DMS 273 treated with DMSO at 0.1 percent for 48 hours (cell line): ENCODE results near the gene ABTB2.

Experiments used
- DNase-seq: peaks from one replicate; lab custom pipeline; 2025; lab: John Stamatoyannopoulos, UW

Gene ABTB2

DNA sequence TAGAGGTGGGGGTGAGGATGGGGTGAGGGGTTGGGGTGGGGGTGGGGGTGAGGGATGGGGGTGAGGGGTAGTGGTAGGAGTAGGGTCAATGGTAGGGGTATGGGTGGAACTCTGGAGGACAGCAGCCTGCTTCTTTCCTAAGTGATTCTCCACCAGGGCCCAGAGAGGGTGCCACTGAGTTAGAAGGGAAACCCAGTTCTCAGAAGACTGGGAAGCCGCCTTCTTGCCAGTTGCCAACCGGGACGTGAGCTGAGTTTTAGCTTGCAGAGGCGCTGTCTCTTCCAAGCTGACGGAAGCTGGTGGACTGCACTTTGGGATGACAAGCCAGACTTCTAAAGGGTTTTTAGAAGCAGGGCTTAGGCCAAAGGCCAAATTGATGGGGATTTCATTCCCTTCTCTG, 148.0 kb downstream of the ABTB2 start:
- DNase-seq = no peak

DNA sequence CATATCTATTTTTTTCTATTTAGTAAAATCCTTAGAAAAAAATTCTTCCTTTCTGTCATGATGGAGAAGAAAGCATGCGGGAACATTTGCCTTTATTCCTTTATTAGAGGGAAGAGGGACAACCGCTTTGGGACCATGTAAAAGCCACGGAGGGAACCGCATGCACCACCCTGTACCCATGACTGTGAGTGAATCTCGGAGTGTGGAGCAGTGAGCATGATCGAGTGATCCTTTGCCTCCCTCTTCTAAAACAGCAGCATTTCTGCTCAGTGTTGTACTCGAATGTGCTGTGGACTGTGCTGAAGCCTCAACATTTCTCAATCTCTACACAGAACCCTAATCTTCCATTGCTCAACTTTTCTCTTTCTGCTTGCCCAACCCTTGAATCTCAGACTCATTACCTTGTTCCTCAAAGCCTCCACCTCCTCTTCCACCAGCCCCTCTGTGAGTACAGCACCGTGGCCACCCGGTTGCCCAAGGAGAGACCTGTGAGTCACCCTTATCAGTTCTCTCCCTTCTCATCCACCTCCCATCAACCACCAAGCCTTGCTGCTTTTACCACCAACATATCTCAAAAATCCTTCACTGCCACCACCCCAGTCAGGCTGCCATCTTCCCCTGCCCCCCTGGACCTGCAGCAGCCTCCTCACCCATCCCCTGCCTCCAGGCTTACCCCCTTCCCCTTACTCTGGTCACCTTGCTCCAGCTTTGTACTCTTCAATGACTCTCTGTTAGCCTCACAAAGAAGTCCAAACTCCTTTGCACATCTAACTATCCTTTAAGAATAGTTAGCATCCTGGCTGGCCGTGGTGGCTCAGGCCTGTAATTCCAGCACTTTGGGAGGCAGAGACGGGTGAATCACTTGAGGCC, 149.3 kb downstream of the ABTB2 start:
- DNase-seq = no peak

DNA sequence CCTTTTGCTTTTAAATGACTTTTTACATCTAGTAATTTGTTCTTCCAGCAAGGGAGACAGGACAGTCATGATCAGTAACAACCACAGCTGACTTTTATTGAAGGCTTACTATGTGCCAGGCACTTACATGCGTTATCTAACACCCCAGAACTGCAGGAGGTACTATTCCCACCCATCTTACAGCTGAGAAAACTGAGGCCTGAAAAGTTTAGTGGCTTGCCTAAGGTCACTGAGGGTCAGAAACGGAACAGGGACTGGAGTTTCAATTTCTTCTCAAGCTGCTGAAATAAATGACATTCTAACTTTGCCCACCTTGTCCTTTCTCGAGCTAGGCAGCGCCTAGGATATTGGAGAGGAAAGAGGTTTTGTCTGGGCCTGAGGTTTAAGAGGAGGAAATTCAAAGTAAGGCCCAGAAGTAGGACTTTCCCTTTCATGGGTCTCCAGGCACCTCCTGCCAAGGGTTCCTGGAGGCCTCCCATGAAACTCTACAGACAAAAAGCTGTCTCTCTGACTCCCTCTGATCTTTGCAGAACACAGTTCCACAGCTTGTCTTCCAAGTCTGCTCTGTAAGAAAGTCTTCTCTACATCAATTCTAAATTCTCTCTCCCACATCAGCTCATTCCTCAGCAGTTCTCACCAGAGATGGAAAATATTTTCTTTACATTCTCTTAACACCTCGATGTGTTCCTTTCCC, 150.2 kb downstream of the ABTB2 start:
- DNase-seq = no peak

DNA sequence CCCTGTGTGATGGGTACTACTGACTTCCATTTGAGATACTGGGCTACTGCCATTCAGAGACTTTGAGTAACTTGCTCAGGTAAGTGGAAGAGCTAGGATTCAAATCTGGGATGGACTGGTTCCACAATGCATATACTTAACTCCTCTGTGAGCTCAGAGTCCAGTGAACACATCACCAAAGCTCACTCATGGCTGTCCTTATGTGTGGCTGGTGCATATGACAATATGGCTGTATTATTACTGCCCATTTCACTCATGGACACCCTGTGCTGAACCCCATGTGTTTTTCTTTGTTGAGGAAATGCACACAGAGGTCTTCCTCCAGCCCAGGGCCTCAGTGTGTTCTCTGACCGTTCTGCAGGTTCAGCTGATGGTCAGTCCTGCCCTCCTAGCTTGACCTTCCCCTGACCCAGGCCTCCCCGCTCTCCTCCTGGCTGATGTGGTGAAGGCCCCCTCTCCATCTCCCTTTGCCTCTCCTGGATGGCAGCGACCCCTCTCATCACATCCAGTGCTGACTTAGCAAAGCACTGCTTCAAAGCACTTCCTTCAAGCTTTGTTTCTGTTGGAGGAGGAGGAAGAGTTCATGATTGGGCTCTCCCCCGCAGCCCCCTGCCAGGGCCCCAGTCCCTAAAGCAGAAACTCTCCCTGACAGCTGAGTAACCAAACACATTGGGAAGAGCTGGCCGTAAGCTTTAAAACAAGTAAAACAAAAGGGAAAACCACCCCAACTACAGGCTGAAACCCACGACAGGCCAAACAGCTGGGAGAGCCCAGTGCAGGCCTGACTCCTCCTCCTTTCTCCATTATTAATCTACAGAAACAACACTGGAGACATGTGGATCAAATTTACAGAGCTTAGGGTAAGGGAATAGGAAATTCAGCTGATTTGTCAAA, 151.2 kb downstream of the ABTB2 start:
- no peak for DNase-seq

DNA sequence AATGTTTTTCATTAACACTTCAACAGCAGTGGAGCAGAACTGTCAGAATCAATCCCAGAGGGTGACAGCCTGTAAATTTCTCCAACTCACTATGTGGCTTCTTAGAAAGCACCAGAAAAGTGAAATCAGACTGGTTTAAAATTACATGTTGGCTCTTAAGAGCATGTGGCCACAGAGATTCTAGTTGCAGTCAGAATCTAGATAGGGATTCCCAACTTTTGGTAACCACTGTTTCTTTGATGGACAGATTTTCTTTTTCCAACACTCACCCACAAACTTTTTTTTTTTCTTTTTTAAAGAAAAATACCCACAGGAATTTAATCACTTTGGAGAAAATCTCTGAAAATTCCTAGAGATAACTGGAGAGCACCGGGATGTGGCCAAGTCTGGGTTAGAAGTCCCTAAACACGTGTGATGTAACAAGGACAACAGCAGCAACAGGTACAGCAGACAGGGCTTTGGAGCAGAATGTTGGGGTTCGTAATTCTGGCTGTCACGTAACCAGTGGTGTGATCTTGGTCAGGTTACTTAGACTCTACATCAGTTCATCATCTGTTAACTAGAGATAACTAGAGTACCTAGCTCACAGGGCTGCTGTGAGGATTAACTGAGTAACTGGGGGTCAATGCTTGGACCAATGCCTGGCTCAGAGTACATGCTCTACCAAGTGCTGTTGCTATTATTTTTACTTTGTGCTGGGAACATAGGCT, 152.3 kb downstream of the ABTB2 start:
- DNase-seq = no peak

DNA sequence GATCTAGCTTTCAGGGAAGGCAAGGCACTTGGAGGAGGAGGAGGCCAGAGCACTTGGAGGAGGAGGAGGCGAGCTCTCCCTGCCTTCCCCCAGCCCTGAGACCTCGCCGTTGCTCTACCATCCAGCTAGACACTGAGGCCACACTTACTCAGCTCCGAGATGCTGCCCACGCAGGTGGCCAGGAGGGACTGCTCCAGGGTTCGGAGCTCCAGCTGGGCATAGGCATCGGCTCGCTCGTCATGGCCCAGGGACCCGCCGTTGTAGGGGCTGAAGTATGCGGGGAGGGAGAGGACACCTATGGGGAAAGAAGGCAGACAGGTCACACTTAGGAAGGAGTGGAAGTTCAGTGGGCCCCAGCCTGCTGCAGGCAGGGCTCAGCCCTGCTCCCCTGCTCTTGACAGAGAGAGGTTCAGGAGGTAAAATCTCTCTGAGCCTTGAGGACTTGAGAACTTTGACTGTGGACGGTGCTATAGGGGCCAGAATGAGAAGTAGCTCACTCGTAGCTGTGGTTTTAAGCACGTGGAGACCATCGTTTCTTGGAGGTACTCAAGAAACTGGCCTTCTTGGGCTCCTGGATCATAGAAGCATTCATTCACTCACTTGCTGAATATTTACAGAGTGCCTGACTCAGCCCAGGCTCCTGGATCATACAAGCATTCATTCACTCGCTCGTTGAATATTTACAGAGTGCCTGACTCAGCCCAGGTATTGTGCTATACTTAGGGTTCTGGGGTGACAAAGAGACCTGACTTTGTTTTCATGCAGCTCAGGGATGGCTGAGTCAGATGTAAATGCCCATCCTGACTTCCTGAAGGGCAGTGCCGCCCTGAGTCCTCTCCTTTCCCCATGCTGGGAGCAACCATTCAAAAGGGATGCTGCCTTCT, 153.2 kb downstream of the ABTB2 start:
- no peak for DNase-seq

DNA sequence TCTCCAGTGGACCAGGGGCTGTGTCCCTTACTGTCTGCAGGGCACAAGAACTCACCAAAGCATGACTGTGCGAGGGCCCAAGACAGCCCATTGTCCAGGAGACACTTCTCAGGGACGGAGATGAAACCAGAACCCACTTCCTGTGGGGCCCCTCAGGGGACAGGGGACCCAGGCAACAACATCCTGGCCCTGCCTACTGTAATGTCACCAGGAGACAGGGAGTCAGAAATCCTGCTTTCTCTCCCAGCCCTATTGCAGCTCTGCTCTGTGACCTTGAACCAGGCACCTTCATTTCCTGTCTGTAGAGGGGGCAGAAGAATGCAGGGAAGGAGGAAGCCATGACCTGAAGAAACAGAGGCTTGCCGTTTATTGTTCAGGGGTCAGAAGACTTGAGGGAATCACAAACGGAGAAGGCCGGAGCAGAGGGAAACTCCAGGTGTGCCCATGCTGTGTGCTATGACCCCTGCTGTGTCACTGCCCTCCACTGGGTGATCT, 154.4 kb downstream of the ABTB2 start:
- DNase-seq = no peak

DNA sequence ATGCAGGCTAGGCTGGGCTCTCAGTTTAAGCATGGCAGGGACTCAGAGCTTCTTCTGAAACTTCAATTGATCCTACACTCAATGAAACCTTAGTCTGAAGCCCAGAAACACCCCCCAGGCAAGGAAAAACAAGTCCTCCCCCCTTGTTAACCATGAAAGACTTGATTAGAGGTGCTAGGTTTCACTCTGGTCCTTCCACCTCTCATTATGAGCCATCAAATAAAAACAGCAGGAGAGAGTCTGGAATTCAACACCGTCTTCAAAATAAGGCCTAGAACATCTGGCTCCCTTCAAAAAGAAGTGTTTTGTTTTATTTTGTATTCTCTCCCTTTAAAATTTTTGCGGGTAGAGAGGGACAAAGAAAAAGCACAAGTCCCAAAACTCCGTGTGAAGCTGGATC, 156.7 kb downstream of the ABTB2 start:
- no peak for DNase-seq

DNA sequence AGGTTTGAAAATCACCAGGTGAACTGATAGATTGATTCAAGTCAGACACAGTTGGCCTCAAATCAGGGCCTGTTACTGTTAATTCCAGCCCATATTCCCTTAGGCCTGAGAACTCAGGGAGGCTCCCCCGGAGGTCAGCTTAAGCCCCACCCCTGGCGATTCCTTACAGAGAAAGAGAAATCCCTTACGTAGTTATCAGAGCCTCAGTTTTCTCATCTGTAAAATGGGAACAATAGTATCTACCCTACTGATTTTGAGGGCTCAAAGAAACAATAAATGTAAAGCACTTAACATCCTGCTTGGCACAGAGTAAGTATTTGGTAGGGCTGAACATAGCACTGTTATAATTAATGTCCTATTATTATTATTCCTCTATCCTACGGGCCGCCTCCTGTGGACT, 158.3 kb downstream of the ABTB2 start:
- DNase-seq = no peak

DNA sequence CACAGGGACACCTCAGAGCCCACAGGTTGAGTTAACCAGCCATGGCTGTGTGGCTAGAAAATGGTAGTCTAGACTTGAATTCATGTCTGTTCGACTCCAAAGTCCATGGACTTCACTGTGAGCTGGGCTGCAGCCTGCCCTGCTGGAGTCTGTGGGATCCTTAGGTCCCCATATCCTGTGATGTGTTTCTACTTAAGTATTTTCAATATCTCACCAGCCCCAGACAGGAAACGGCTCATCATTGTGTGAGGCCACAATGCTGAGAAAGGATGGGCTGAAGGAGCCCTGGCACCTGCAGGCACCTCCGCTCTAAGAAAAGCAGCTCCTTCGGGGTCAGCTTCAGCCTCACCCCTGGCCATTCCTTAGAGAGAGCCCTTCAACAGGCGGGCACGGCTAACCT, 159.3 kb downstream of the ABTB2 start:
- DNase-seq = no peak

DNA sequence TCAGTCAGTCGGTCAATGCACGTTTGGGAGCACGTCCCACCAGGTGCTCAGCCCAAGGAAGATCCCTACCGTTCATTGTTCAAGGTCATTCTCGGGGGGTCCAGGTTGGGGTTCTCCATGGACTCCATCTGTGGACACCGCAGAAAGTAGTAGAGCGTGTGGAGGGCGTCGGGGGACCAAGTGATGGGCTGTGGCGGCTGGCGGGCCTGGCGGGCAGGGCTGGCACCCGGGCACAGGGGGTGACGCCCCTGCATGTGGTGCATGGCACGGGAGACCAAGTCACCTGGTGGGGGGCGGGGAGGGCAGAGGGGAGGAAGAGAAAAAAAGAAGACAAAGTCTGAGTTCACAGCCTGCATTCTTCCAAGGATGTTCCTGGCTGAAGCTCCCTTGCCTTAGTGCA, 160.6 kb downstream of the ABTB2 start:
- DNase-seq = no peak

DNA sequence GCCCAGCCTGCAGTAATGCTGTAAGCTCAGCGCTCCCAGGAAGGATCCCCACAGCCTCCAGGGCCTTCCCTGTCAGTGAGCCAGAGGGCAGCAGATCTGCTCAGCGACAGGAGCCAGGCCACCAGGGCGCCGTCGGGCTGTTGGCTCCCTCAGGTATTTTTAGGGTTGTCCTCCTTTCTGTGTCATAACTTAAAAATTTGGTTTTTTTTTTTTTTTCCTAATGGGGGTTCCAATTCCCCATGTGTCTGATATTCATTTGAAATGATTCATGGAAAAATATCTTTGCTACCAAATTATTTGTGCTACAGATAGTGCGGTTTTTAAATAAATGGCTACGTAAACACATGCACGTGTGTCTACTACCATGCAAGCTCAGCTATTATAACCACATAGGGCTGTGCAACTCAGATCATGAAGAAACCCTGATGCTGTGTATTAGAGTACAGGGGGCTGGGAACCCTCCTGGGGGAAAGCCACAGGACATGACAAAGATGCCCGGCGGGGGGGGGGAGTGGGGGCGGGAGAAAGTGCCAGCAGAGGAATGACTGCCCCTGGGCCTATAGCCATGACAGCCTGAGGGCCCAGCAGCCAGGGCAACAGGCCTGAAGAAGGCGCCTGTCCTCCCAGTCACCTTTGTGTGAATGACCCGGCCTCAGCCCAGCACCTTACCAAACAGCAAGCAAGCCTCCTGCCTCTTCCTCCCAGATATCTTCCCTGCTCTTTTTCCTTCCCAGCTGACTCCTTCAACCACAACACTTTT, 163.1 kb downstream of the ABTB2 start:
- no peak for DNase-seq

DNA sequence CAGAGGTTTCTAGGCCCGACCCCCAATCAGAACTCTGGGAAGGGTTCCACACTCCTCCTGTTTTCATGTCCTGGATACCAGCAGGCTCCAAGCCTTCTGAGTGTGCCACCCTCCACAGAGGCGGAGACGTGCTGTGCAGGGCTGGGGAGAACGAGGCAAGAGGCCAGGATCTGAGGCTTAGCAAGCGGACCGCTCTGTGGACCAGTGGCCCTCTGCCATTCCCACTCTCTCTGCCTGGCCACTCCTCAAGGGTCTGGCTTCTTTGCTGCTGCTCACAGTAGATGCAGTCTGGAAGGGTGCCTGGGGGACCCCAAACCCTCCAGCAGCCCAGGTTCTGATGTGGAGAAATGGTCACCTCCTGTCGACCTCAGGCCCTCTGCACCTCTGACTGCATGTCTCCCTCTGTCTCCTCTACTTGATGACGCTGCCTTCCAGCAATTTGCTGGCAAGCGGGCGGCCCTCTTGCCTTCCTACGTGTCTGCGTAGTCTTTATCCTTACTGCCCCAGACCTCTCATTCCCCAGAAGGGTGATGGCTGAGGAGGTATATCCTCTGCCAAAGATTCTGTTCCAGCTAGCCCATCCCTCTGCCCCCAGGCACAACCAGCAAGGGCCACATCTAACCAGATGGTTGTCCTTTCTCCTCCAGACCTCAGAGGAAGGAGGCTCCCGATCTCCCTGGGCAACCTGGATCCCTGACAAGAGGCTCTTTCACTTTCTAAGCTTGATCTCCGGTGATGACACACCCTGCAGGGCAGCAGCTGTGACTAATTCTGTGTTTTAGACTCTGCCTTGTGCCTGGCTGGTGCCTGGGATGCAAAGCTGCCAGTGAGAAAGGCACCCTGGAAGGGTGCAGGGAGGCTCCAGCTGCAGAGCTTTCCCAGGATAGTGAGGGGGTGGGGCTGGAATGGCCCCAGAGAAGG, 165.1 kb downstream of the ABTB2 start:
- peak; percentile 70 for DNase-seq

DNA sequence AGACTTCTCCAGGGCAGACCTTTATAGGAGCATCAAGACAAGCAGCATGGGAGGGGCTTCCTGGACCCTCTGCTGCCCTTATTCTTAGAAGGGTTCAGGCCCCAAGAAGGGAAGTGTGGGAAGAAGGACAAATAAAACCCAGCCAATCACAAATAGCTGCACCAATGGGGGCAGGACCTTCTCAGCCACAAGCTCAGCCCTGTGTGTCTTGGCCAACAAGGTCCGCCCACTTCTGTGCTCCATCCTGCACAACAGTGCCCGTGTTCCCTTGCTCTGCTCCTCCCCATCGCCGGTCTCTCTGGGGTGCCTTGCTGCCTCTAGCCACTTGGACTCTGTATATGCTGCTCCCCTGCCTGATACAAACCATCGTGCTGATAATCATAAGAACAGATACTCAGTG, 166.2 kb downstream of the ABTB2 start:
- DNase-seq = no peak

DNA sequence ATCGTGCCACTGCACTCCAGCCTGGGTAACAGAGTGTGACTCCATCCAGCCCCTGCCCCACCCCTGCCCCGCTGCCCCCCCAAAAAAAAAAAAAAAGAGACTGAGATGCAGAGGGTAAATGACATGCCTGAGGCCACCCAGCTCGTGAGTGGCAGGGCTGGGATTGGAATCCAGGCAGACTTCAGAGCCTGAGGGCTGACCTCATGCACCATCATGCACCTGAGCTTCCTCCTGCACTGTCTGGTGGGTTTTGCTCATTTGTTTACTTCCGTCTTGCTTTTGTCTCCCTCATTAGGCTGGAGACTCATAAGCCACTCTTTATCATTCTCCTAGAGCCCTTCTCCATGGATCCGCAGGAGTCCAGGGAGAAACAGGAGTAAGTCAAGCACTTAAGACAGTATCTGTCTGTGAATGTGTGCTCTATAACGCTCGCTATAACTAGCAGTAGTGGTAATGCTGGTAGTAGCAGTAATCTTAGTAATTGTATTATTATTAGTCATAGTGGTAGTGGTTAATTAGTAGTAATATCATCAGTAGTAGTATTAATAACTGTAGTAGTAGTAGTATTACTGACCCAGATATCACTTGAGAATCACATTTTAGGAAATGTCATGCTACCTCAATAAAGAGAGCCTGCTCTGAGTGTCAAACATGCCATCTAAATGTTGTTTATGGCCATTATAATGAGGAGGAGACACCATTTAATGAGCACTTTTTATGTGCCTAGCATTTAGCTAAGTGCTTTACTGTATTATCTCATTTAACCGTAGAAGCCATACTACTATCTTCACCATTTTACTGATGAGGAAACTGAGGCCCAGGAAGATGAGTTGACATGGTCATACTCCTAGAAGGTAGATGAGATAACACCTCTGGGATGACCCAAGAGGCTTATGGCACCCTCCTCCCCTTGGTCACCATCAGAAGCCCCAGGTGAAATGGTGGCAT, 167.3 kb downstream of the ABTB2 start:
- DNase-seq = no peak

DNA sequence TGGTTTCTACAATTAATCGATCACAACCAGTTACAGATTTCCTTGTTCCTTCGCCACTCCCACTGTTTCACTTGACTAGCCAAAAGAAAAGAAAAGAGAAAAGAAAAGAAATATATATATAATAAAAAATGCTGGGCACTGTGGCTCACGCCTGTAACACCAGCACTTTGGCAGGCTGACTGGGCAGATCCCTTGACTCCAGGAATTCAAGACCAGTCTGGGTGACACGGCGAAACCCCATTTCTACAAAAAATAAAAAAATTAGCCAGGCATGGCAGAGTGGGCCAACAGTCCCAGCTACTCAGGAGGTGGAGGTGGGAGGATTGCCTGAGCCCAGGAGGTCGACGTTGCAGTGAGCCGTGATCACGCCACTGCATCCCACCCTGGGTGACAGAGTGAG, 168.6 kb downstream of the ABTB2 start:
- DNase-seq = no peak

DNA sequence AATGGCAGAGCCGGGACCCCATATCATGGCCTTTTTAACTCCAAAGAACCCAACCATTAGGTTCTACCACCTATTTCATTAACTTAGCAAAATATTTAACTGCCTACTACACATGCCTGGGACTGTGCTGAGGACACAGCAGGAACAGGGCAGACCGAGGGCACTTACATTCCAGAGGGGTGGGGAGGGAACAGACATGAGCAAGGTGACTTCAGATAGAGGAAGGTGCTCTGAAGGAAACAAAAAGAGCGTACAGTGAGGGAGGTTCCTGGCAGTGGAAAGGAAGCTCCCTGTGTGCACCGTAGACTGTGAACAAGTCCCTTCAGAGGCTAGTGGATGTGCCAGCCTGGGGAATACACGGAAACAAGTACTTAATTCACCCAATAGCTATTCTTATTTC, 169.6 kb downstream of the ABTB2 start:
- no peak for DNase-seq
